ENCODE results near the gene DNAJC25. TPM values are rescaled to one million over a fixed set of nuclear protein-coding genes. Genes with fewer than 3 reads are reported as not detected.

DNAJC25 gene
- total RNA-seq: 1 to 10 TPM; 3.2 to 3.6 TPM

- POLR2A ChIA-PET: interaction anchor here (0.9 to 2.6 kb wide), 12 partner anchors 10 to 1374 kb away, joined by 3 to 35 read pairs (median 4); partner anchors contain the start of gene GNG10
- Mint-ChIP-seq H3K4me1 (peaks cover 38% of the 10 kb centered on the region), H3K36me3 (ENCODE audit: low read depth) (peaks cover 15% of the 10 kb centered on the region), H3K27ac (peak within 1 kb of the TSS; percentile 75), H3K4me3 (peak within 1 kb of the TSS; percentile 85), H3K9me3 (no peaks in the 10 kb centered on the region), H3K27me3 (no peaks in the 10 kb centered on the region)
- DNase-seq: peak; percentile 97
- CTCF ChIA-PET: interaction anchor here (0.7 to 1.4 kb wide), 4 partner anchors 10 to 443 kb away, joined by 4 to 8 read pairs (median 4); no protein-coding TSS in a partner anchor
These were observed at the start of gene DNAJC25 for GRCh38 chr9:111631214-111631971. Gene DNAJC25 (plus strand): TSS chr9:111631334. CDS start chr9:111631408, 74 bp downstream.

GRCh38 chr9:111582888-111583287, 48.2 kb upstream of the DNAJC25 start:
- no peak for DNase-seq
- H3K9me3 Mint-ChIP-seq: no peaks in the 10 kb centered on the region
- H3K36me3 Mint-ChIP-seq (ENCODE audit: low read depth): no peaks in the 10 kb centered on the region
- H3K27ac Mint-ChIP-seq: no peak overlapping the region
- POLR2A ChIA-PET: no interaction called here
- CTCF ChIA-PET: no interaction called here
- no peaks in the 10 kb centered on the region for H3K4me1 Mint-ChIP-seq
- H3K4me3 Mint-ChIP-seq: no peak overlapping the region
- H3K27me3 Mint-ChIP-seq: peaks cover 6% of the 10 kb centered on the region

GRCh38 chr9:111586378-111586777, 44.8 kb upstream of the DNAJC25 start:
- Mint-ChIP-seq H3K9me3 (no peaks in the 10 kb centered on the region), H3K27ac (no peak overlapping the region), H3K36me3 (ENCODE audit: low read depth) (no peaks in the 10 kb centered on the region)

GRCh38 chr9:111588846-111589245, 42.3 kb upstream of the DNAJC25 start:
- POLR2A ChIA-PET: no interaction called here
- H3K9me3 Mint-ChIP-seq: no peaks in the 10 kb centered on the region

More at GRCh38 chr9:111586378-111586777, 44.8 kb upstream of the DNAJC25 start:
- DNase-seq: no peak
- Mint-ChIP-seq H3K4me1 (no peaks in the 10 kb centered on the region), H3K4me3 (no peak overlapping the region), H3K27me3 (peaks cover 4% of the 10 kb centered on the region)
- POLR2A ChIA-PET: no interaction called here
- CTCF ChIA-PET: no interaction called here

GRCh38 chr9:111597852-111598732, 33.0 kb upstream of the DNAJC25 start:
- ChIA-PET CTCF (interaction anchor here (0.6 to 3.4 kb wide), 16 partner anchors 17 to 476 kb away, joined by 3 to 21 read pairs (median 4); partner anchors contain the start of gene DNAJC25), POLR2A (interaction anchor here (1.0 kb wide), 1 partner anchor 114 kb away, joined by 3 read pairs; the partner anchor contains the start of gene ECPAS)
- no peak overlapping the region for H3K27ac Mint-ChIP-seq
- H3K36me3 Mint-ChIP-seq (ENCODE audit: low read depth): no peaks in the 10 kb centered on the region
- peak overlapping the region; percentile 75 for H3K4me3 Mint-ChIP-seq
- no peaks in the 10 kb centered on the region for H3K9me3 Mint-ChIP-seq
- peaks cover 25% of the 10 kb centered on the region for H3K4me1 Mint-ChIP-seq
- H3K27me3 Mint-ChIP-seq: peaks cover 32% of the 10 kb centered on the region
- DNase-seq: peak; percentile 69

More at GRCh38 chr9:111588846-111589245, 42.3 kb upstream of the DNAJC25 start:
- Mint-ChIP-seq H3K27ac (no peak overlapping the region), H3K4me3 (no peak overlapping the region), H3K4me1 (no peaks in the 10 kb centered on the region), H3K27me3 (peaks cover 4% of the 10 kb centered on the region), H3K36me3 (ENCODE audit: low read depth) (no peaks in the 10 kb centered on the region)
- CTCF ChIA-PET: no interaction called here
- no peak for DNase-seq

GRCh38 chr9:111598733-111599091, 32.4 kb upstream of the DNAJC25 start:
- peak; percentile 16 for DNase-seq
- H3K27ac Mint-ChIP-seq: no peak overlapping the region
- H3K4me3 Mint-ChIP-seq: peak overlapping the region; percentile 75
- no peaks in the 10 kb centered on the region for H3K36me3 Mint-ChIP-seq (ENCODE audit: low read depth)
- CTCF ChIA-PET: interaction anchor here (0.6 to 3.4 kb wide), 11 partner anchors 23 to 476 kb away, joined by 3 to 21 read pairs (median 4); no protein-coding TSS in a partner anchor
- no peaks in the 10 kb centered on the region for H3K9me3 Mint-ChIP-seq
- peaks cover 25% of the 10 kb centered on the region for H3K4me1 Mint-ChIP-seq
- POLR2A ChIA-PET: interaction anchor here (1.0 kb wide), 1 partner anchor 115 kb away, joined by 3 read pairs; the partner anchor contains the start of gene ECPAS
- peaks cover 32% of the 10 kb centered on the region for H3K27me3 Mint-ChIP-seq

GRCh38 chr9:111599092-111599954, 31.8 kb upstream of the DNAJC25 start, which contains the start of gene PTGR1:
Gene PTGR1 (minus strand): TSS chr9:111599647. CDS start chr9:111597422, 2,225 bp downstream.
- H3K27ac Mint-ChIP-seq: no peak within 1 kb of the TSS
- peaks cover 32% of the 10 kb centered on the region for H3K27me3 Mint-ChIP-seq
- ChIA-PET POLR2A (no interaction called here), CTCF (interaction anchor here (0.6 to 2.2 kb wide), 4 partner anchors 66 to 475 kb away, joined by 3 to 7 read pairs (median 4); no protein-coding TSS in a partner anchor)
- no peaks in the 10 kb centered on the region for H3K36me3 Mint-ChIP-seq (ENCODE audit: low read depth)
- H3K4me3 Mint-ChIP-seq: peak within 1 kb of the TSS; percentile 75
- peaks cover 25% of the 10 kb centered on the region for H3K4me1 Mint-ChIP-seq
- H3K9me3 Mint-ChIP-seq: no peaks in the 10 kb centered on the region
- DNase-seq: peak; percentile 24

- no peaks in the 10 kb centered on the region for H3K9me3 Mint-ChIP-seq
- no peaks in the 10 kb centered on the region for H3K36me3 Mint-ChIP-seq (ENCODE audit: low read depth)
- H3K27ac Mint-ChIP-seq: no peak overlapping the region
- H3K27me3 Mint-ChIP-seq: peaks cover 32% of the 10 kb centered on the region
- H3K4me3 Mint-ChIP-seq: peak overlapping the region; percentile 73
- POLR2A ChIA-PET: no interaction called here
- DNase-seq: no peak
- CTCF ChIA-PET: no interaction called here
- H3K4me1 Mint-ChIP-seq: peaks cover 25% of the 10 kb centered on the region
These were observed 31.2 kb upstream of the DNAJC25 start for GRCh38 chr9:111599955-111600343.

GRCh38 chr9:111601237-111602018, 29.7 kb upstream of the DNAJC25 start:
- Mint-ChIP-seq H3K27ac (no peak overlapping the region), H3K36me3 (ENCODE audit: low read depth) (no peaks in the 10 kb centered on the region), H3K27me3 (peaks cover 35% of the 10 kb centered on the region), H3K4me1 (peaks cover 25% of the 10 kb centered on the region), H3K4me3 (no peak overlapping the region), H3K9me3 (no peaks in the 10 kb centered on the region)
- no peak for DNase-seq
- ChIA-PET POLR2A (no interaction called here), CTCF (no interaction called here)

- peaks cover 18% of the 10 kb centered on the region for H3K4me1 Mint-ChIP-seq
- no peak overlapping the region for H3K27ac Mint-ChIP-seq
- CTCF ChIA-PET: no interaction called here
- H3K27me3 Mint-ChIP-seq: peaks cover 33% of the 10 kb centered on the region
- no peak for DNase-seq
- H3K36me3 Mint-ChIP-seq (ENCODE audit: low read depth): no peaks in the 10 kb centered on the region
- no peaks in the 10 kb centered on the region for H3K9me3 Mint-ChIP-seq
- H3K4me3 Mint-ChIP-seq: no peak overlapping the region
- POLR2A ChIA-PET: interaction anchor here (0.6 kb wide), 1 partner anchor 323 kb away, joined by 3 read pairs; no protein-coding TSS in a partner anchor
These were observed 28.1 kb upstream of the DNAJC25 start for GRCh38 chr9:111603041-111603440.

- Mint-ChIP-seq H3K27ac (no peak overlapping the region), H3K4me1 (peaks cover 9% of the 10 kb centered on the region), H3K36me3 (ENCODE audit: low read depth) (no peaks in the 10 kb centered on the region), H3K27me3 (peaks cover 31% of the 10 kb centered on the region), H3K4me3 (no peak overlapping the region), H3K9me3 (no peaks in the 10 kb centered on the region)
- ChIA-PET CTCF (no interaction called here), POLR2A (no interaction called here)
- no peak for DNase-seq
These were observed 27.0 kb upstream of the DNAJC25 start for GRCh38 chr9:111604054-111604615.
